Measurements from ENCODE around the gene TTLL10. TPM values are rescaled to one million over a fixed set of nuclear protein-coding genes. Genes with fewer than 3 reads are reported as not detected.

Gene TTLL10
- total and polyA plus RNA-seq, 2 donors from 2014 or later, result 1.5 TPM; not detected in 1

- Histone ChIP-seq H3K4me1 (ENCODE audit: control insufficient read depth in 2 of 3, insufficient read depth in 2 of 3, low read depth in 1 of 3, low read length in 3 of 3) (peaks cover 0 to 11% (median under 1%) of the 10 kb centered on the region in 3 donors), H3K9me3 (ENCODE audit: control insufficient read depth in 2 of 3, insufficient read depth in 1 of 3, low read length in 3 of 3) (no peaks in the 10 kb centered on the region), H3K4me3 (ENCODE audit: low read length in 3 of 3) (no peak overlapping the region), H3K36me3 (ENCODE audit: control insufficient read depth in 2 of 3, insufficient read depth in 3 of 3, low read length in 3 of 3) (no peaks in the 10 kb centered on the region), H3K27me3 (ENCODE audit: control insufficient read depth, insufficient read depth, low read length) (no peaks in the 10 kb centered on the region), H3K27ac (ENCODE audit: low read depth in 2 of 2, low read length in 2 of 2) (no peak overlapping the region), H3K9ac (ENCODE audit: low read length in 3 of 3) (no peak overlapping the region)
- DNase-seq (no peak), FAIRE-seq (no peak)
- intact Hi-C loops (cut with DNase I), result no loop called here
- TF ChIP-seq, protein P1, sequence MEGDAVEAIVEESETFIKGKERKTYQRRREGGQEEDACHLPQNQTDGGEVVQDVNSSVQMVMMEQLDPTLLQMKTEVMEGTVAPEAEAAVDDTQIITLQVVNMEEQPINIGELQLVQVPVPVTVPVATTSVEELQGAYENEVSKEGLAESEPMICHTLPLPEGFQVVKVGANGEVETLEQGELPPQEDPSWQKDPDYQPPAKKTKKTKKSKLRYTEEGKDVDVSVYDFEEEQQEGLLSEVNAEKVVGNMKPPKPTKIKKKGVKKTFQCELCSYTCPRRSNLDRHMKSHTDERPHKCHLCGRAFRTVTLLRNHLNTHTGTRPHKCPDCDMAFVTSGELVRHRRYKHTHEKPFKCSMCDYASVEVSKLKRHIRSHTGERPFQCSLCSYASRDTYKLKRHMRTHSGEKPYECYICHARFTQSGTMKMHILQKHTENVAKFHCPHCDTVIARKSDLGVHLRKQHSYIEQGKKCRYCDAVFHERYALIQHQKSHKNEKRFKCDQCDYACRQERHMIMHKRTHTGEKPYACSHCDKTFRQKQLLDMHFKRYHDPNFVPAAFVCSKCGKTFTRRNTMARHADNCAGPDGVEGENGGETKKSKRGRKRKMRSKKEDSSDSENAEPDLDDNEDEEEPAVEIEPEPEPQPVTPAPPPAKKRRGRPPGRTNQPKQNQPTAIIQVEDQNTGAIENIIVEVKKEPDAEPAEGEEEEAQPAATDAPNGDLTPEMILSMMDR (IDR thresholded peaks at IDR 0.05; ENCODE audit: borderline replicate concordance, extremely low read depth, insufficient read depth), result no peak
These were observed 13.3 kb upstream of the TTLL10 start for GRCh38 chr1:1160281-1160930.

GRCh38 chr1:1161078-1161682 lies 12.5 kb upstream of the TTLL10 start:
- no peak overlapping the region for H3K4me3 ChIP-seq (ENCODE audit: low read length in 3 of 3)
- no peaks in the 10 kb centered on the region for H3K27me3 ChIP-seq (ENCODE audit: control insufficient read depth, insufficient read depth, low read length)
- H3K9ac ChIP-seq (ENCODE audit: low read length in 3 of 3), result no peak overlapping the region
- no peaks in the 10 kb centered on the region for H3K9me3 ChIP-seq (ENCODE audit: control insufficient read depth in 2 of 3, insufficient read depth in 1 of 3, low read length in 3 of 3)
- H3K4me1 ChIP-seq (ENCODE audit: control insufficient read depth in 2 of 3, insufficient read depth in 2 of 3, low read depth in 1 of 3, low read length in 3 of 3), result peaks cover 0 to 10% (median 4%) of the 10 kb centered on the region in 3 donors
- FAIRE-seq (no peak), DNase-seq (no peak)
- TF ChIP-seq, protein P1 (IDR thresholded peaks at IDR 0.05; ENCODE audit: borderline replicate concordance, extremely low read depth, insufficient read depth), result no peak
- H3K36me3 ChIP-seq (ENCODE audit: control insufficient read depth in 2 of 3, insufficient read depth in 3 of 3, low read length in 3 of 3), result no peaks in the 10 kb centered on the region
- no peak overlapping the region for H3K27ac ChIP-seq (ENCODE audit: low read depth in 2 of 2, low read length in 2 of 2)
- intact Hi-C loops (cut with DNase I), result no loop called here

DNA sequence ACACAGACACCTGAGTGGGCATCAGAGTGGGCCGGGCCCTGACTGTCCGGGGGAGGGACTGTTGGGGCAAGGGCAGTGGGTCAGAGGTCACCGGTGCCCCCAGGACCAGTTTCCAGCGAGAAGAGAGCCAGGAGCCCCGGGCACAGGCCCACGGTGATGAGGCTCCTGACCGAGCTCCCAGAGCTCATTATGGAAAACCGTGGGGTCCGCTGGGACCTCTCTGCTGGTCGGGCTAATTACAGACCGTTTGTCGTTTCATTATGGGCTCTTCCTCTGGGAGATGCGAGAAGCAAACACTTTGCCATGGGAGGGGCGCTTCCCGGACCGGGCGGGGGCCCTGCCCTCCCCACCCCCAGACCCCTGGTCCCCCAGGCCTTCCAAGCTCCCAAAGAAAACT lies 12.0 kb upstream of the TTLL10 start:
- Histone ChIP-seq H3K4me3 (ENCODE audit: low read length in 3 of 3) (no peak overlapping the region), H3K36me3 (ENCODE audit: control insufficient read depth in 2 of 3, insufficient read depth in 3 of 3, low read length in 3 of 3) (no peaks in the 10 kb centered on the region), H3K27ac (ENCODE audit: low read depth in 2 of 2, low read length in 2 of 2) (peak overlapping the region in 1 of 2 donors; percentile 90), H3K9ac (ENCODE audit: low read length in 3 of 3) (no peak overlapping the region), H3K4me1 (ENCODE audit: control insufficient read depth in 2 of 3, insufficient read depth in 2 of 3, low read depth in 1 of 3, low read length in 3 of 3) (peaks cover 0 to 11% (median 4%) of the 10 kb centered on the region in 3 donors), H3K9me3 (ENCODE audit: control insufficient read depth in 2 of 3, insufficient read depth in 1 of 3, low read length in 3 of 3) (no peaks in the 10 kb centered on the region), H3K27me3 (ENCODE audit: control insufficient read depth, insufficient read depth, low read length) (no peaks in the 10 kb centered on the region)
- TF ChIP-seq, protein P1 (IDR thresholded peaks at IDR 0.05; ENCODE audit: borderline replicate concordance, extremely low read depth, insufficient read depth), result no peak
- DNase-seq (no peak), FAIRE-seq (no peak)
- intact Hi-C loops (cut with DNase I), result no loop called here

Measured in kidney (tissue), 14 donors.